ENCODE data around the gene APEH. TPM values are rescaled to one million over a fixed set of nuclear protein-coding genes. Genes with fewer than 3 reads are reported as not detected.
"Not testable (repeated sequence)": the region's sequence is repeated elsewhere in the genome, so short reads cannot be mapped to it uniquely, and the experiment has no call there.

APEH gene
- total and polyA plus RNA-seq, 2 donors (not counting 1 experiment from before 2014, with no cell fraction given), result 52.6 to 137 TPM

- peak within 1 kb of the TSS; percentile 80 for H3K9ac ChIP-seq (ENCODE audit: insufficient read depth, low read length)
- peak within 1 kb of the TSS; percentile 97 for H2AFZ ChIP-seq (ENCODE audit: low read length)
- peaks cover 13% of the 10 kb centered on the region for H3K79me2 ChIP-seq (ENCODE audit: control insufficient read depth, insufficient read depth, low read length)
- TF ChIP-seq EZH2 (IDR thresholded peaks at IDR 0.05; ENCODE audit: low read length, missing control alignments) (no peak), CTCF (conservative IDR thresholded peaks at IDR 0.05 in 1 of 2, IDR thresholded peaks at IDR 0.05 in 1 of 2; ENCODE audit: low read depth in 1 of 2, low read length in 2 of 2) (peak; percentile 30 to 46)
- peak within 1 kb of the TSS; percentile 77 to 94 (median 87) for H3K4me3 ChIP-seq (replicated peaks in 1 of 4; ENCODE audit: control extremely low read depth in 1 of 4, insufficient read depth in 1 of 4, low read depth in 3 of 4, low read length in 4 of 4)
- peak within 1 kb of the TSS; percentile 90 for H3K4me2 ChIP-seq (ENCODE audit: extremely low read depth, insufficient read depth, low read length)
- peak within 1 kb of the TSS; percentile 67 for H3K27ac ChIP-seq (ENCODE audit: insufficient read depth, low read length)
- no peaks in the 10 kb centered on the region for H3K9me3 ChIP-seq (ENCODE audit: control insufficient read depth, insufficient read depth, low read depth, low read length)
- peak; percentile 90 to 92 for DNase-seq (ENCODE audit: low read depth in 2 of 2)
- no peaks in the 10 kb centered on the region for H3K27me3 ChIP-seq (ENCODE audit: control insufficient read depth, insufficient read depth, low read length)
- H3K4me1 ChIP-seq (ENCODE audit: control insufficient read depth, extremely low read depth, insufficient read depth, low read length), result no peaks in the 10 kb centered on the region
- H3K36me3 ChIP-seq (ENCODE audit: control insufficient read depth, insufficient read depth, low read length), result no peaks in the 10 kb centered on the region
- H4K20me1 ChIP-seq (ENCODE audit: control insufficient read depth, extremely low read depth, insufficient read depth, low read length), result no peaks in the 10 kb centered on the region
These were observed 15.1 kb downstream of the APEH start, which contains the start of the genes MST1 and RNF123 for GRCh38 chr3:49689046-49689907. Gene MST1, minus strand, starts transcription at chr3:49689474. Its CDS starts 783 bp downstream, at chr3:49688691. Gene RNF123, plus strand, starts transcription at chr3:49689557. Its CDS starts 1,609 bp downstream, at chr3:49691166.

- H3K9me3 ChIP-seq (ENCODE audit: control insufficient read depth, insufficient read depth, low read depth, low read length); H3K4me1 ChIP-seq (ENCODE audit: control insufficient read depth, extremely low read depth, insufficient read depth, low read length); H3K27me3 ChIP-seq (ENCODE audit: control insufficient read depth, insufficient read depth, low read length); DNase-seq (ENCODE audit: low read depth in 2 of 2); H4K20me1 ChIP-seq (ENCODE audit: control insufficient read depth, extremely low read depth, insufficient read depth, low read length); H3K36me3 ChIP-seq (ENCODE audit: control insufficient read depth, insufficient read depth, low read length): not testable (repeated sequence)
- Histone ChIP-seq H3K27ac (ENCODE audit: insufficient read depth, low read length) (peak overlapping the region; percentile 67), H3K9ac (ENCODE audit: insufficient read depth, low read length) (peak overlapping the region; percentile 80), H3K79me2 (ENCODE audit: control insufficient read depth, insufficient read depth, low read length) (peaks cover 13% of the 10 kb centered on the region), H3K4me3 (replicated peaks in 1 of 4; ENCODE audit: control extremely low read depth in 1 of 4, insufficient read depth in 1 of 4, low read depth in 3 of 4, low read length in 4 of 4) (peak overlapping the region; percentile 77 to 94 (median 87)), H3K4me2 (ENCODE audit: extremely low read depth, insufficient read depth, low read length) (peak overlapping the region; percentile 77), H2AFZ (ENCODE audit: low read length) (peak overlapping the region; percentile 82)
These were observed 15.9 kb downstream of the APEH start for GRCh38 chr3:49689908-49690624.

- H3K79me2 ChIP-seq (ENCODE audit: control insufficient read depth, insufficient read depth, low read length), result peaks cover 13% of the 10 kb centered on the region
- not testable (repeated sequence) for H4K20me1 ChIP-seq (ENCODE audit: control insufficient read depth, extremely low read depth, insufficient read depth, low read length); H3K9ac ChIP-seq (ENCODE audit: insufficient read depth, low read length); DNase-seq (ENCODE audit: low read depth in 2 of 2); H2AFZ ChIP-seq (ENCODE audit: low read length); H3K27ac ChIP-seq (ENCODE audit: insufficient read depth, low read length); H3K4me1 ChIP-seq (ENCODE audit: control insufficient read depth, extremely low read depth, insufficient read depth, low read length); H3K9me3 ChIP-seq (ENCODE audit: control insufficient read depth, insufficient read depth, low read depth, low read length); H3K36me3 ChIP-seq (ENCODE audit: control insufficient read depth, insufficient read depth, low read length); H3K4me3 ChIP-seq (replicated peaks in 1 of 4; ENCODE audit: control extremely low read depth in 1 of 4, insufficient read depth in 1 of 4, low read depth in 3 of 4, low read length in 4 of 4); H3K27me3 ChIP-seq (ENCODE audit: control insufficient read depth, insufficient read depth, low read length)
- peak overlapping the region; percentile 25 for H3K4me2 ChIP-seq (ENCODE audit: extremely low read depth, insufficient read depth, low read length)
These were observed 16.7 kb downstream of the APEH start for GRCh38 chr3:49690856-49691255.

- not testable (repeated sequence) for H3K4me2 ChIP-seq (ENCODE audit: extremely low read depth, insufficient read depth, low read length); H3K27me3 ChIP-seq (ENCODE audit: control insufficient read depth, insufficient read depth, low read length); H3K9ac ChIP-seq (ENCODE audit: insufficient read depth, low read length); H3K4me1 ChIP-seq (ENCODE audit: control insufficient read depth, extremely low read depth, insufficient read depth, low read length); H3K36me3 ChIP-seq (ENCODE audit: control insufficient read depth, insufficient read depth, low read length); H3K9me3 ChIP-seq (ENCODE audit: control insufficient read depth, insufficient read depth, low read depth, low read length); H3K4me3 ChIP-seq (replicated peaks in 1 of 4; ENCODE audit: control extremely low read depth in 1 of 4, insufficient read depth in 1 of 4, low read depth in 3 of 4, low read length in 4 of 4); DNase-seq (ENCODE audit: low read depth in 2 of 2); H3K27ac ChIP-seq (ENCODE audit: insufficient read depth, low read length); H4K20me1 ChIP-seq (ENCODE audit: control insufficient read depth, extremely low read depth, insufficient read depth, low read length); H2AFZ ChIP-seq (ENCODE audit: low read length)
- H3K79me2 ChIP-seq (ENCODE audit: control insufficient read depth, insufficient read depth, low read length), result peaks cover 13% of the 10 kb centered on the region
These were observed 17.3 kb downstream of the APEH start for GRCh38 chr3:49691481-49691880.

GRCh38 chr3:49694409-49695070 is 20.4 kb downstream of the APEH start:
- not testable (repeated sequence) for H3K36me3 ChIP-seq (ENCODE audit: control insufficient read depth, insufficient read depth, low read length); H3K9me3 ChIP-seq (ENCODE audit: control insufficient read depth, insufficient read depth, low read depth, low read length); H3K9ac ChIP-seq (ENCODE audit: insufficient read depth, low read length); H2AFZ ChIP-seq (ENCODE audit: low read length); H3K27me3 ChIP-seq (ENCODE audit: control insufficient read depth, insufficient read depth, low read length); H3K4me3 ChIP-seq (replicated peaks in 1 of 4; ENCODE audit: control extremely low read depth in 1 of 4, insufficient read depth in 1 of 4, low read depth in 3 of 4, low read length in 4 of 4); H3K27ac ChIP-seq (ENCODE audit: insufficient read depth, low read length); H3K4me2 ChIP-seq (ENCODE audit: extremely low read depth, insufficient read depth, low read length); DNase-seq (ENCODE audit: low read depth in 2 of 2); H3K4me1 ChIP-seq (ENCODE audit: control insufficient read depth, extremely low read depth, insufficient read depth, low read length); H4K20me1 ChIP-seq (ENCODE audit: control insufficient read depth, extremely low read depth, insufficient read depth, low read length)
- peaks cover 13% of the 10 kb centered on the region for H3K79me2 ChIP-seq (ENCODE audit: control insufficient read depth, insufficient read depth, low read length)

All from fibroblast of lung (primary cell).